ENCODE results near the gene TBC1D23. TPM values are rescaled to one million over a fixed set of nuclear protein-coding genes. Genes with fewer than 3 reads are reported as not detected.
"Not testable (repeated sequence)": the region's sequence is repeated elsewhere in the genome, so short reads cannot be mapped to it uniquely, and the experiment has no call there.

Gene TBC1D23
- total RNA-seq, 1 experiment from 2014 or later: 32.4 TPM

GRCh38 chr3:100270215-100270583 lies 9.4 kb downstream of the TBC1D23 start:
- H3K4me3 ChIP-seq (ENCODE audit: low read depth, low read length, poor library complexity, severe bottlenecking): no peak overlapping the region
- no peak for DNase-seq (ENCODE audit: low spot score)
- no TSS peak for BruUV-seq (replicated peaks)

GRCh38 chr3:100271522-100271921 lies 10.7 kb downstream of the TBC1D23 start:
- no TSS peak for BruUV-seq (replicated peaks)
- no peaks in the 10 kb centered on the region for H3K36me3 ChIP-seq (ENCODE audit: insufficient read depth, low read length, poor library complexity, severe bottlenecking)
- intact Hi-C loops (cut with micrococcal nuclease; ENCODE audit: unreplicated experiment): no loop called here
- no peak overlapping the region for H3K4me3 ChIP-seq (ENCODE audit: low read depth, low read length, poor library complexity, severe bottlenecking)
- TF ChIP-seq EZH2 (IDR thresholded peaks at IDR 0.05; ENCODE audit: borderline replicate concordance, low read depth, low read length, poor library complexity, severe bottlenecking): no peak
- TF ChIP-seq, protein P1, sequence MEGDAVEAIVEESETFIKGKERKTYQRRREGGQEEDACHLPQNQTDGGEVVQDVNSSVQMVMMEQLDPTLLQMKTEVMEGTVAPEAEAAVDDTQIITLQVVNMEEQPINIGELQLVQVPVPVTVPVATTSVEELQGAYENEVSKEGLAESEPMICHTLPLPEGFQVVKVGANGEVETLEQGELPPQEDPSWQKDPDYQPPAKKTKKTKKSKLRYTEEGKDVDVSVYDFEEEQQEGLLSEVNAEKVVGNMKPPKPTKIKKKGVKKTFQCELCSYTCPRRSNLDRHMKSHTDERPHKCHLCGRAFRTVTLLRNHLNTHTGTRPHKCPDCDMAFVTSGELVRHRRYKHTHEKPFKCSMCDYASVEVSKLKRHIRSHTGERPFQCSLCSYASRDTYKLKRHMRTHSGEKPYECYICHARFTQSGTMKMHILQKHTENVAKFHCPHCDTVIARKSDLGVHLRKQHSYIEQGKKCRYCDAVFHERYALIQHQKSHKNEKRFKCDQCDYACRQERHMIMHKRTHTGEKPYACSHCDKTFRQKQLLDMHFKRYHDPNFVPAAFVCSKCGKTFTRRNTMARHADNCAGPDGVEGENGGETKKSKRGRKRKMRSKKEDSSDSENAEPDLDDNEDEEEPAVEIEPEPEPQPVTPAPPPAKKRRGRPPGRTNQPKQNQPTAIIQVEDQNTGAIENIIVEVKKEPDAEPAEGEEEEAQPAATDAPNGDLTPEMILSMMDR (conservative IDR thresholded peaks at IDR 0.05; ENCODE audit: low read depth, low read length): no peak
- ChIA-PET POLR2A (ENCODE audit: low non-redundant PET) (no interaction called here), CTCF (no interaction called here)
- peaks cover 17% of the 10 kb centered on the region for H3K4me1 ChIP-seq (ENCODE audit: insufficient read depth, low read length, poor library complexity, severe bottlenecking)
- no peak for DNase-seq (ENCODE audit: low spot score)
- H3K27ac ChIP-seq (ENCODE audit: low read depth, low read length, poor library complexity, severe bottlenecking): no peak overlapping the region
- H3K9me3 ChIP-seq (ENCODE audit: low read depth, low read length, poor library complexity, severe bottlenecking): no peaks in the 10 kb centered on the region
- no peaks in the 10 kb centered on the region for H3K27me3 ChIP-seq (replicated peaks; ENCODE audit: insufficient read depth, low read depth, low read length, poor library complexity)

More at GRCh38 chr3:100270215-100270583, 9.4 kb downstream of the TBC1D23 start:
- no peak for TF ChIP-seq EZH2 (IDR thresholded peaks at IDR 0.05; ENCODE audit: borderline replicate concordance, low read depth, low read length, poor library complexity, severe bottlenecking)
- TF ChIP-seq, protein P1 (conservative IDR thresholded peaks at IDR 0.05; ENCODE audit: low read depth, low read length): no peak
- no peaks in the 10 kb centered on the region for H3K36me3 ChIP-seq (ENCODE audit: insufficient read depth, low read length, poor library complexity, severe bottlenecking)
- peaks cover 17% of the 10 kb centered on the region for H3K4me1 ChIP-seq (ENCODE audit: insufficient read depth, low read length, poor library complexity, severe bottlenecking)
- no peaks in the 10 kb centered on the region for H3K9me3 ChIP-seq (ENCODE audit: low read depth, low read length, poor library complexity, severe bottlenecking)
- no peaks in the 10 kb centered on the region for H3K27me3 ChIP-seq (replicated peaks; ENCODE audit: insufficient read depth, low read depth, low read length, poor library complexity)
- CTCF ChIA-PET: no interaction called here
- no peak overlapping the region for H3K27ac ChIP-seq (ENCODE audit: low read depth, low read length, poor library complexity, severe bottlenecking)
- intact Hi-C loops (cut with micrococcal nuclease; ENCODE audit: unreplicated experiment): no loop called here
- POLR2A ChIA-PET (ENCODE audit: low non-redundant PET): no interaction called here

DNA sequence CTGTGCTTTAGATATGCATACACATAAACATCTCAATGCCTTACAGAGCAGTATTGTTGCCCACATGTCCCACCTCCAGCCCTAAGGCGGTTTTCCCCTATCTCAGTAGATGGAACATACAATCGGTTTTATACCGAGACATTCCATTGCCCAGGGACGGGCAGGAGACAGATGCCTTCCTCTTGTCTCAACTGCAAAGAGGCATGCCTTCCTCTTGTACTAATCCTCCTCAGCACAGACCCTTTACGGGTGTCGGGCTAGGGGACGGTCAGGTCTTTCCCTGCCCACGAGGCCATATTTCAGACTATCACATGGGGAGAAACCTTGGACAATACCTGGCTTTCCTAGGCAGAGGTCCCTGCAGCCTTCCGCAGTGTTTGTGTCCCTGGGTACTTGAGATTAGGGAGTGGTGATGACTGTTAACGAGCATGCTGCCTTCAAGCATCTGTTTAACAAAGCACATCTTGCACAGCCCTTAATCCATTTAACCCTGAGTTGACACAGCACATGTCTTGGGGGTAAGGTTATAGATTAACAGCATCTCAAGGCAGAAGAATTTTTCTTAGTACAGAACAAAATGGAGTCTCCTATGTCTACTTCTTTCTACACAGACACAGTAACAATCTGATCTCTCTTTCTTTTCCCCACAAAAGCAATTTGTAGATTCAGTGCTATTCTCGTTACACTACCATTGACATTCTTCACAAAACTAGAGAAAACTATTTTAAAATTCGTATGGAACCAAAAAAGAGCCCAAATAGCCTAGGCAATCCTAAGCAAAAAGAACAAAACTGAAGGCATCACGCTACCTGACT lies 12.2 kb downstream of the TBC1D23 start:
- H3K9me3 ChIP-seq (ENCODE audit: low read depth, low read length, poor library complexity, severe bottlenecking); H3K27ac ChIP-seq (ENCODE audit: low read depth, low read length, poor library complexity, severe bottlenecking); BruUV-seq (replicated peaks); H3K4me3 ChIP-seq (ENCODE audit: low read depth, low read length, poor library complexity, severe bottlenecking); H3K27me3 ChIP-seq (replicated peaks; ENCODE audit: insufficient read depth, low read depth, low read length, poor library complexity); CTCF ChIA-PET; intact Hi-C loops (cut with micrococcal nuclease; ENCODE audit: unreplicated experiment); DNase-seq (ENCODE audit: low spot score); POLR2A ChIA-PET (ENCODE audit: low non-redundant PET); H3K36me3 ChIP-seq (ENCODE audit: insufficient read depth, low read length, poor library complexity, severe bottlenecking): not testable (repeated sequence)
- H3K4me1 ChIP-seq (ENCODE audit: insufficient read depth, low read length, poor library complexity, severe bottlenecking): peaks cover 17% of the 10 kb centered on the region

GRCh38 chr3:100274361-100274760 lies 13.6 kb downstream of the TBC1D23 start:
- no peak for DNase-seq (ENCODE audit: low spot score)
- H3K27ac ChIP-seq (ENCODE audit: low read depth, low read length, poor library complexity, severe bottlenecking): no peak overlapping the region
- no peaks in the 10 kb centered on the region for H3K27me3 ChIP-seq (replicated peaks; ENCODE audit: insufficient read depth, low read depth, low read length, poor library complexity)
- CTCF ChIA-PET: no interaction called here
- POLR2A ChIA-PET (ENCODE audit: low non-redundant PET): no interaction called here
- intact Hi-C loops (cut with micrococcal nuclease; ENCODE audit: unreplicated experiment): no loop called here
- TF ChIP-seq, protein P1 (conservative IDR thresholded peaks at IDR 0.05; ENCODE audit: low read depth, low read length): no peak
- H3K9me3 ChIP-seq (ENCODE audit: low read depth, low read length, poor library complexity, severe bottlenecking): no peaks in the 10 kb centered on the region
- peaks cover 10% of the 10 kb centered on the region for H3K4me1 ChIP-seq (ENCODE audit: insufficient read depth, low read length, poor library complexity, severe bottlenecking)
- BruUV-seq (replicated peaks): no TSS peak
- no peaks in the 10 kb centered on the region for H3K36me3 ChIP-seq (ENCODE audit: insufficient read depth, low read length, poor library complexity, severe bottlenecking)
- H3K4me3 ChIP-seq (ENCODE audit: low read depth, low read length, poor library complexity, severe bottlenecking): no peak overlapping the region

All from A673 (cell line).